Sigmoid colon (tissue), 7 donors: Measurements from ENCODE around the gene ATP6V0D1. TPM values are rescaled to one million over a fixed set of nuclear protein-coding genes. Genes with fewer than 3 reads are reported as not detected.

Experiments
- DNase-seq: peaks from one replicate; pipeline ENCODE4 v3.0.0-alpha.2; 2019
- H3K27ac ChIP-seq, 4 donors: fragments of 200-600 bp; sonication (generic); one replicate each; pipeline ENCODE4 v1.5.1; 2016 to 2019; ENCODE audit warnings: mild to moderate bottlenecking in 1 of 4
- H3K27me3 ChIP-seq, 3 donors: fragments of 200-600 bp; sonication (generic); one replicate each; pipeline ENCODE4 v1.5.1; 2019; ENCODE audit warnings: mild to moderate bottlenecking in 1 of 3
- H3K36me3 ChIP-seq, 4 donors: fragments of 200-600 bp; sonication (generic); one replicate each; pipeline ENCODE4 v1.5.1; 2016 to 2019
- H3K4me1 ChIP-seq, 4 donors: fragments of 200-600 bp; sonication (generic); one replicate each; pipeline ENCODE4 v1.5.1; 2017 to 2019
- H3K4me3 ChIP-seq, 4 donors: fragments of 200-600 bp; sonication (generic); one replicate each; pipeline ENCODE4 v1.5.1; 2017 to 2019; ENCODE audit warnings: mild to moderate bottlenecking in 2 of 4, moderate library complexity in 1 of 4
- H3K9me3 ChIP-seq, 4 donors: fragments of 200-600 bp in 3 of 4; sonication (generic) in 3 of 4; one replicate each; pipeline versions ENCODE4 v1.5.1 to v1.6.1; 2013 to 2019
- CTCF ChIP-seq, 4 experiments: fragments of 450-650 bp in 3 of 4; fragments of 200-600 bp in 1 of 4; IDR thresholded peaks; one replicate each; pipeline ENCODE4 v1.5.1; 2016 to 2019; ENCODE audit warnings: antibody characterized with exemption in 4 of 4, mild to moderate bottlenecking in 3 of 4, moderate library complexity in 2 of 4
- EP300 ChIP-seq, 4 donors: sonication (generic); formaldehyde crosslinking; IDR thresholded peaks; one replicate each; pipeline ENCODE4 v1.6.1; 2017; ENCODE audit warnings: antibody characterized with exemption in 4 of 4
- POLR2A ChIP-seq, 2 donors: fragments of 450-650 bp; IDR thresholded peaks; one replicate each; pipeline ENCODE4 v1.6.1; 2016; ENCODE audit warnings: antibody characterized with exemption in 2 of 2, mild to moderate bottlenecking in 2 of 2, moderate library complexity in 2 of 2
- POLR2AphosphoS5 ChIP-seq, 4 donors: sonication (generic); formaldehyde crosslinking; IDR thresholded peaks; one replicate each; pipeline ENCODE4 v1.6.1; 2017; ENCODE audit warnings: antibody characterized with exemption in 4 of 4
- WGBS, 2 donors: extraction: QIAGEN DNeasy Blood & Tissue Kit; methylation state at CpG; one replicate each; pipeline ENCODE4 v1.1.7; 2013; 5-methylcytosine and 5-hydroxymethylcytosine counted together
- intact Hi-C: fragments of 100-400 bp; cut with DNase I; formaldehyde crosslinking; loops from one replicate; pipeline ENCODE4 v1.15.1; 2023
- polyA plus RNA-seq, 3 donors: library from polyadenylated mRNA; stranded (reverse); fragments of 200-250 nt; gene quantifications; one replicate each; pipeline ENCODE4 v1.2.3, GENCODE V29; 2013
- total RNA-seq, 4 donors: library from RNA; depleted of rRNA; stranded (reverse); fragments of >200 nt; gene quantifications; one replicate each; pipeline ENCODE4 v1.1.0, GENCODE V29; 2016
- donor health status: healthy with polysubstance abuse.
- donor health status: Bipolar disorder and iron deficiency.
- donor health status: healthy.

ATP6V0D1 gene
- total and polyA plus RNA-seq, 7 donors: 70.3 to 287 (median 112) TPM

DNA sequence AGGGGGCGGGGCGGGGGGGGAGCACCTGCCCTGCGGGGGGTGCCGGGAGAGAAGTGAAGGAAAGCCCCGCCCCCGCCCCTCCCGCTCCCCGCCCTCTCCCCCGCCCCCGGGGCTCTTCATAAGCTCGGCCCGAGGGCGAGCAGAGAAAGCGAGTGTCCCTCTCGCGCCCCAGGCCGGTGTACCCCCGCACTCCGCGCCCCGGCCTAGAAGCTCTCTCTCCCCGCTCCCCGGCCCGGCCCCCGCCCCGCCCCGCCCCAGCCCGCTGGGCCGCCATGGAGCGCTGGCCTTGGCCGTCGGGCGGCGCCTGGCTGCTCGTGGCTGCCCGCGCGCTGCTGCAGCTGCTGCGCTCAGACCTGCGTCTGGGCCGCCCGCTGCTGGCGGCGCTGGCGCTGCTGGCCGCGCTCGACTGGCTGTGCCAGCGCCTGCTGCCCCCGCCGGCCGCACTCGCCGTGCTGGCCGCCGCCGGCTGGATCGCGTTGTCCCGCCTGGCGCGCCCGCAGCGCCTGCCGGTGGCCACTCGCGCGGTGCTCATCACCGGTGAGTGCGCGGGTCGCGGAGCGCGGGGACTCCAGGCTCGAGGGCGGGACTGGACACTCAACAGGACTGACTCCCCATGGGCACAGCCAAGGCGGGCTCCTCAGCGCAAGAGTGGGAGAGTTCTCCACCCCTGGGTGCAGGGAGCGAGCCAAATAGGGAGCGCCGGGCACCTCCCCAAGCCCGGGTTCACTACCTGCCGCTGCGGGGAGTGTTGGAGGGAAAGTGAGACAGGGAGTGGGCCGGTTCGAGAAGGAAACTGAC is 49.8 kb downstream of the ATP6V0D1 start, which contains the start of gene HSD11B2:
TSS of gene HSD11B2 (plus strand) at position 145 of the 798 bp plus-strand sequence. CDS start at position 273, 128 bp downstream.
- H3K27me3 ChIP-seq: peaks cover 6 to 33% (median 11%) of the 10 kb centered on the region in 3 donors
- peak within 1 kb of the TSS; percentile 34 to 55 (median 48) for H3K4me3 ChIP-seq
- 1% methylated on average over 87 of the region's 87 CpGs for WGBS, 2 donors
- H3K4me1 ChIP-seq: peaks cover 0 to 27% (median 26%) of the 10 kb centered on the region in 4 donors
- no peaks in the 10 kb centered on the region for H3K36me3 ChIP-seq
- peak within 1 kb of the TSS; percentile 46 to 62 (median 59) for H3K27ac ChIP-seq
- no peak for DNase-seq
- intact Hi-C loops: no loop called here
- TF ChIP-seq CTCF (IDR thresholded peaks at IDR 0.05): no peak
- TF ChIP-seq EP300 (IDR thresholded peaks at IDR 0.05): no peak
- no peak for TF ChIP-seq POLR2AphosphoS5 (IDR thresholded peaks at IDR 0.05)
- no peak for TF ChIP-seq POLR2A (IDR thresholded peaks at IDR 0.05)
- no peaks in the 10 kb centered on the region for H3K9me3 ChIP-seq

DNA sequence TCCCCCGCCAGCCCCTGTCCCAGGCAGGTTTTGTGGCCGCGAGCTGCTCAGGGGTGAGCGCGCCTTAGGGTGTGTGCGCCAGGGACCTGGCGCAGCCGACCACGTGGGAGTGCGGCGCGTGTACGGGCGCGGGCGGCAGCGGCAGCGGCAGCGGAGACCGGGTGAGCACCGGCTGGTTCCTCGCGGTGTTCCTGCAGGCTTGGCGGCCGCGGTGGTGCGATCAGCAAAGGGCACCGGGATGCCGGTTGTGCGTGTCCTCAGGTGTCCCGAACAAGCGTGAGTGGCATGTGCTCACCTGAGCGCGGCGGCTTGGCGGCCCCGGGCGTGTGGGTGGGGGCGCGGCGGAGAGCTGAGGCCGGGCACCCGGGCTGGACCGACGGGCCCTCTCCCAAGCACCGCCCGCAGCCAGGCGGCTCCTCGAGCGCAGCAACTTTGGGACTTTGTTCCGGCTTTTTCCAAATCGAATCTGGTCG is 50.4 kb downstream of the ATP6V0D1 start:
- WGBS, 2 donors: 1% methylated on average over 53 of the region's 53 CpGs
- intact Hi-C loops: no loop called here
- H3K4me3 ChIP-seq: peak overlapping the region; percentile 34 to 55 (median 48)
- DNase-seq: no peak
- H3K4me1 ChIP-seq: peaks cover 0 to 27% (median 26%) of the 10 kb centered on the region in 4 donors
- peaks cover 6 to 34% (median 11%) of the 10 kb centered on the region in 3 donors for H3K27me3 ChIP-seq
- TF ChIP-seq CTCF (IDR thresholded peaks at IDR 0.05): no peak
- no peak for TF ChIP-seq POLR2A (IDR thresholded peaks at IDR 0.05)
- TF ChIP-seq POLR2AphosphoS5 (IDR thresholded peaks at IDR 0.05): no peak
- no peak for TF ChIP-seq EP300 (IDR thresholded peaks at IDR 0.05)
- peak overlapping the region; percentile 46 to 62 (median 59) for H3K27ac ChIP-seq
- H3K9me3 ChIP-seq: no peaks in the 10 kb centered on the region
- H3K36me3 ChIP-seq: no peaks in the 10 kb centered on the region

GRCh38 chr16:67429799-67430503 is 51.0 kb downstream of the ATP6V0D1 start:
- Histone ChIP-seq H3K9me3 (no peaks in the 10 kb centered on the region), H3K4me3 (peak overlapping the region; percentile 34 to 55 (median 48)), H3K27me3 (peaks cover 6 to 37% (median 11%) of the 10 kb centered on the region in 3 donors), H3K27ac (peak overlapping the region in 1 of 4 donors; percentile 62), H3K4me1 (peaks cover 0 to 27% (median 26%) of the 10 kb centered on the region in 4 donors), H3K36me3 (no peaks in the 10 kb centered on the region)
- TF ChIP-seq CTCF (IDR thresholded peaks at IDR 0.05) (no peak), POLR2A (IDR thresholded peaks at IDR 0.05) (peak in 1 of 2 donors; percentile 60)
- DNase-seq: no peak
- 12 to 35% methylated on average over 13 of the region's 13 CpGs for WGBS, 2 donors
- intact Hi-C loops: no loop called here

DNA sequence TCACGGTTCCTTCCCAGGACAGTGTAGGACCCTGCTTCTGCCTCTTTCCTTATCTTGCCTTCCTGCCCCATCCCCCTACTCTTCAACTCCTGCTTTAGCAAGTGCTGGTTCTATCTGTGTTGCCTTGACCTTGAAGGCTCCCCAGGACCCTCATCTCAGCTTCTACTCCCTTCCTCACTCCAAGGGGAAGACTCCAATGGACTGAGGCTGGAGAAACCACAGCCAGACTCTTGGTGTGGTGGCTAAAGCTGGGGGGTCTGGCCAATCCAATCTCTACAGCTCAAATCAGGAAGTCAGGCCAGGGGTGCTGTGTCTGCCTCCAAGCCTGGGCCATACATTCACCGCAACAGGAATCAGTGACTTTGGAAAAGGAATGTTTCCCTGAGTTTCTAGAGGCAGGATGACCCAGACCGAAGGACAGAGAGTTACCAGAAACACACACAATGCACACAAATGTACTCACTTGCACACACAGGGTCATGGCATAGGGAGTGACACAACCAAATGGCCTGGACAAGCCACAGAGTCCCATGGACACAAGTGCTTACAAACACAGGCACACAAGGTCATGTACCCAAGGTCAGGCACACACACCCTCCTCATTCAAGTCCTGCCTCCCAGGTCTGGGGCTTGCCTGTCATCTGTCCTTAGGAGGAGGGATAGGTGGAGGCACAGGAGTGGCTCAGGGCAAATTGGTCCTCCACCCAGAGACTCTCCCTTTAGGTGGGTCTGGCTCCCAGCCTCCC is 51.7 kb downstream of the ATP6V0D1 start:
- H3K4me1 ChIP-seq: peaks cover 0 to 27% (median 26%) of the 10 kb centered on the region in 4 donors
- peak in 1 of 4 donors; percentile 14 for TF ChIP-seq POLR2AphosphoS5 (IDR thresholded peaks at IDR 0.05)
- no peak for TF ChIP-seq EP300 (IDR thresholded peaks at IDR 0.05)
- H3K4me3 ChIP-seq: no peak overlapping the region
- WGBS, 2 donors: 76 to 79% methylated on average over 3 of the region's 3 CpGs
- DNase-seq: no peak
- no peaks in the 10 kb centered on the region for H3K36me3 ChIP-seq
- peak overlapping the region in 1 of 4 donors; percentile 62 for H3K27ac ChIP-seq
- intact Hi-C loops: no loop called here
- H3K9me3 ChIP-seq: no peaks in the 10 kb centered on the region
- H3K27me3 ChIP-seq: peaks cover 6 to 44% (median 11%) of the 10 kb centered on the region in 3 donors
